ENCODE measurements around the gene PBX3.

GRCh38 chr9:125995706-125996105 lies 248.5 kb downstream of the PBX3 start:
- TF ChIP-seq POLR2A (IDR thresholded peaks at IDR 0.05) (no peak), EP300 (IDR thresholded peaks at IDR 0.05) (no peak), CTCF (IDR thresholded peaks at IDR 0.05) (no peak)
